H1 (cell line): Measurements from ENCODE around the gene YWHAG. TPM values are rescaled to one million over a fixed set of nuclear protein-coding genes. Genes with fewer than 3 reads are reported as not detected.
"Not testable (repeated sequence)": the region's sequence is repeated elsewhere in the genome, so short reads cannot be mapped to it uniquely, and the experiment has no call there.

Experiments used
- CTCF ChIA-PET: fragments of 300-600 bp; sonication (Branson Sonifier 250); formaldehyde crosslinking; loops from one replicate; lab custom pipeline; 2021; ENCODE audit not compliant: partially characterized antibody; lab: Charles Lee
- POLR2A ChIA-PET: fragments of 300-600 bp; sonication (Branson Sonifier 250); formaldehyde crosslinking; loops from one replicate; lab custom pipeline; 2021; ENCODE audit warnings: inconsistent platforms; ENCODE audit not compliant: partially characterized antibody; lab: Charles Lee
- DNase-seq, 2 experiments: peaks; one replicate each; pipeline versions ENCODE4 v3.0.0 to v3.0.0-alpha.2; 2010 to 2022; ENCODE audit warnings: low spot score in 2 of 2, low read depth in 1 of 2, mixed read lengths in 1 of 2
- FAIRE-seq: peaks from 2 replicates; lab custom pipeline; 2011; peaks lifted over from hg19 to GRCh38; lab: Jason Lieb, UNC
- H2AFZ ChIP-seq: 2 replicates; pipeline ENCODE4 v1.8.1; 2012; ENCODE audit warnings: low read length, inconsistent platforms
- H2AK5ac ChIP-seq: 2 replicates; pipeline ENCODE4 v1.6.1; 2013; ENCODE audit warnings: low read depth, low read length
- H2BK120ac ChIP-seq: replicated peaks from 2 replicates; pipeline ENCODE3; 2013; ENCODE audit warnings: low read depth, low read length, inconsistent platforms
- H2BK12ac ChIP-seq: 2 replicates; pipeline ENCODE4 v1.6.1; 2013; ENCODE audit warnings: low read depth, low read length
- H2BK15ac ChIP-seq: 2 replicates; pipeline ENCODE4 v1.6.1; 2013; ENCODE audit warnings: low read length
- H2BK20ac ChIP-seq: 2 replicates; pipeline ENCODE4 v1.6.1; 2013; ENCODE audit warnings: low read length
- H2BK5ac ChIP-seq: 2 replicates; pipeline ENCODE4 v1.6.1; 2013; ENCODE audit warnings: low read depth, low read length
- H3K14ac ChIP-seq: 2 replicates; pipeline ENCODE4 v1.6.1; 2013; ENCODE audit warnings: inconsistent platforms; ENCODE audit not compliant: insufficient read length
- H3K18ac ChIP-seq: 2 replicates; pipeline ENCODE4 v1.6.1; 2013; ENCODE audit warnings: low read length; ENCODE audit errors: extremely low read depth
- H3K23ac ChIP-seq: 2 replicates; pipeline ENCODE4 v1.6.1; 2013; ENCODE audit warnings: inconsistent platforms; ENCODE audit not compliant: insufficient read length
- H3K23me2 ChIP-seq: 2 replicates; pipeline ENCODE4 v1.6.1; 2013; ENCODE audit warnings: low read depth, low read length
- H3K27ac ChIP-seq: 2 replicates; pipeline ENCODE4 v1.6.1; 2011; ENCODE audit warnings: low read depth, low read length, inconsistent platforms
- H3K27me3 ChIP-seq, 4 experiments: replicated peaks in 1 of 4; 1 replicate in 1 of 4; 2 replicates in 3 of 4; pipeline versions ENCODE4 v1.6.1 to v1.8.1; 2011 to 2013; ENCODE audit warnings: low read length in 3 of 4, mild to moderate bottlenecking in 3 of 4, inconsistent platforms in 2 of 4, mixed read lengths in 2 of 4, moderate library complexity in 1 of 4; ENCODE audit not compliant: control insufficient read depth in 3 of 4, insufficient read depth in 3 of 4; ENCODE audit errors: extremely low read depth in 1 of 4
- H3K36me3 ChIP-seq, 4 experiments: 2 replicates each; pipeline versions ENCODE4 v1.6.1 to v1.8.1; 2011 to 2013; ENCODE audit warnings: mild to moderate bottlenecking in 4 of 4, low read length in 3 of 4, moderate library complexity in 2 of 4, control low read depth in 1 of 4, inconsistent platforms in 1 of 4; ENCODE audit not compliant: insufficient read depth in 4 of 4, control insufficient read depth in 2 of 4
- H3K4ac ChIP-seq: replicated peaks from 2 replicates; pipeline ENCODE3; 2013; ENCODE audit warnings: low read length, low read depth, mixed read lengths, inconsistent platforms; ENCODE audit not compliant: insufficient read length
- H3K4me1 ChIP-seq, 4 experiments: replicated peaks in 1 of 4; 1 replicate in 1 of 4; 2 replicates in 3 of 4; pipeline versions ENCODE4 v1.6.1 to v1.8.1; 2011 to 2013; ENCODE audit warnings: low read length in 3 of 4, inconsistent platforms in 2 of 4, mixed read lengths in 1 of 4; ENCODE audit not compliant: insufficient read depth in 4 of 4, control insufficient read depth in 3 of 4
- H3K4me2 ChIP-seq, 2 experiments: 2 replicates each; pipeline versions ENCODE4 v1.6.1 to v1.8.1; 2011 to 2013; ENCODE audit warnings: low read depth in 2 of 2, low read length in 2 of 2, control low read depth in 1 of 2, inconsistent platforms in 1 of 2, mild to moderate bottlenecking in 1 of 2; ENCODE audit not compliant: insufficient read depth in 1 of 2
- H3K4me3 ChIP-seq, 4 experiments: fragments of 200-600, 300-600 bp in 1 of 4; sonication (generic), shearing (Covaris generic), sonication (Bioruptor Twin) in 1 of 4; 2 replicates each; pipeline versions ENCODE4 v1.5.1 to v1.8.1; 2011 to 2016; ENCODE audit warnings: low read length in 4 of 4, low read depth in 3 of 4, control low read depth in 2 of 4, inconsistent platforms in 2 of 4, mild to moderate bottlenecking in 2 of 4, mixed read lengths in 1 of 4, moderate library complexity in 1 of 4; ENCODE audit not compliant: insufficient read depth in 2 of 4; ENCODE audit errors: extremely low read depth in 1 of 4
- H3K56ac ChIP-seq: replicated peaks from 2 replicates; pipeline ENCODE3; 2013; ENCODE audit warnings: low read depth, mild to moderate bottlenecking, mixed read lengths, low read length, inconsistent platforms; ENCODE audit not compliant: insufficient read length
- H3K79me1 ChIP-seq: 2 replicates; pipeline ENCODE4 v1.6.1; 2013; ENCODE audit warnings: low read depth, low read length, control low read depth
- H3K79me2 ChIP-seq, 2 experiments: 2 replicates each; pipeline versions ENCODE4 v1.6.1 to v1.8.1; 2012 to 2013; ENCODE audit warnings: low read length in 2 of 2, mild to moderate bottlenecking in 2 of 2, inconsistent platforms in 1 of 2; ENCODE audit not compliant: insufficient read depth in 2 of 2, control insufficient read depth in 1 of 2
- H3K9ac ChIP-seq, 4 experiments: replicated peaks in 1 of 4; 1 replicate in 1 of 4; 2 replicates in 3 of 4; pipeline versions ENCODE4 v1.6.1 to v1.8.1; 2011 to 2013; ENCODE audit warnings: low read depth in 3 of 4, low read length in 3 of 4, control low read depth in 2 of 4, mild to moderate bottlenecking in 2 of 4, moderate library complexity in 2 of 4, inconsistent platforms in 1 of 4; ENCODE audit errors: extremely low read depth in 1 of 4
- H3K9me3 ChIP-seq, 2 experiments: 2 replicates each; pipeline versions ENCODE4 v1.6.1 to v1.8.1; 2012 to 2013; ENCODE audit warnings: mild to moderate bottlenecking in 2 of 2, moderate library complexity in 2 of 2, control low read depth in 1 of 2, inconsistent platforms in 1 of 2, low read depth in 1 of 2, low read length in 1 of 2, mixed read lengths in 1 of 2; ENCODE audit not compliant: insufficient read depth in 2 of 2
- H4K20me1 ChIP-seq, 2 experiments: replicated peaks in 1 of 2; 2 replicates each; pipeline versions ENCODE3 to v1.8.1; 2011 to 2013; ENCODE audit warnings: inconsistent platforms in 2 of 2, low read length in 2 of 2, mild to moderate bottlenecking in 1 of 2; ENCODE audit not compliant: insufficient read depth in 2 of 2, control insufficient read depth in 1 of 2
- H4K5ac ChIP-seq: 2 replicates; pipeline ENCODE4 v1.6.1; 2013; ENCODE audit warnings: low read length, low read depth, mixed read lengths, inconsistent platforms; ENCODE audit not compliant: insufficient read length
- H4K8ac ChIP-seq: 2 replicates; pipeline ENCODE4 v1.8.0; 2013; ENCODE audit warnings: mild to moderate bottlenecking, moderate library complexity, low read length, inconsistent platforms; ENCODE audit not compliant: insufficient read depth; ENCODE audit errors: extremely low read depth
- H4K91ac ChIP-seq: replicated peaks from 2 replicates; pipeline ENCODE3; 2013; ENCODE audit warnings: low read length, mixed read lengths, inconsistent platforms; ENCODE audit not compliant: insufficient read length
- WGBS, 2 experiments: shearing (Covaris generic) in 1 of 2; methylation state at CpG; one replicate each; pipeline versions ENCODE4 v1.1.6 to v1.1.7; 2013 to 2015; ENCODE audit warnings: low lambda C conversion rate in 2 of 2, mixed read lengths in 2 of 2, inconsistent platforms in 1 of 2, low coverage in 1 of 2, missing lambda C conversion rate in 1 of 2; ENCODE audit not compliant: insufficient replicate concordance in 2 of 2, insufficient coverage in 1 of 2, insufficient read length in 1 of 2; ENCODE audit errors: extremely low coverage in 1 of 2, missing lambda C conversion rate in 1 of 2; 5-methylcytosine and 5-hydroxymethylcytosine counted together
- polyA plus RNA-seq, 7 experiments: library from polyadenylated mRNA; depleted of rRNA in 3 of 7; stranded (reverse) in 5 of 7; unstranded in 2 of 7; fragments of >200 nt in 5 of 7; fragments of 200-250 nt in 2 of 7; gene quantifications; 1 replicate in 5 of 7; 2 replicates in 1 of 7; 4 replicates in 1 of 7; pipeline versions ENCODE4 v1.2.1 to v1.2.3, GENCODE V29; 2011 to 2013; ENCODE audit warnings: missing spikeins in 2 of 7, mixed read lengths in 2 of 7
- total RNA-seq: library from RNA; stranded (reverse); fragmentation: NEBNext Ultra II Directional; extraction: Animal tissue kit (Norgen Biotek cat#: 25700); gene quantifications from 2 replicates; pipeline ENCODE4 v1.2.1, GENCODE V29; 2021

Gene YWHAG
- total and polyA plus RNA-seq, 2 of the 8 experiments (the other 6 are each of a cell fraction or from before 2014, with no cell fraction given) = 57.2 to 241 TPM

GRCh38 chr7:76292911-76293310, 65.9 kb downstream of the YWHAG start:
- WGBS, 2 experiments = 93% methylated on average over 5 of the region's 5 CpGs; no CpG with 5 or more reads in 1 of the 2 experiments
- H2BK15ac ChIP-seq, H2AK5ac ChIP-seq, H4K20me1 ChIP-seq, H4K8ac ChIP-seq, H3K27ac ChIP-seq, H3K9ac ChIP-seq, H3K9me3 ChIP-seq, H3K79me2 ChIP-seq, H2BK5ac ChIP-seq, H4K5ac ChIP-seq, H4K91ac ChIP-seq, H3K18ac ChIP-seq, H2AFZ ChIP-seq, H3K23ac ChIP-seq, H3K4me2 ChIP-seq, H3K14ac ChIP-seq, H2BK120ac ChIP-seq, H2BK12ac ChIP-seq, H3K79me1 ChIP-seq, H3K36me3 ChIP-seq, H3K27me3 ChIP-seq, H3K56ac ChIP-seq, H2BK20ac ChIP-seq, H3K23me2 ChIP-seq, FAIRE-seq, H3K4ac ChIP-seq, DNase-seq, H3K4me3 ChIP-seq: not testable (repeated sequence)
- ChIA-PET CTCF (interaction anchor here (0.6 to 19.4 kb wide), 10 partner anchors 11 to 272 kb away, joined by 3 to 426 read pairs (median 4); partner anchors contain the start of gene HSPB1), POLR2A (interaction anchor here (0.9 to 2.7 kb wide), 7 partner anchors 9 to 219 kb away, joined by 3 to 22 read pairs (median 4); no protein-coding TSS in a partner anchor)
- H3K4me1 ChIP-seq = peaks cover 0 to 18% (median 11%) of the 10 kb centered on the region in 4 experiments; a peak in 6 of 7 replicates
